HG02642 (cell line): ENCODE measurements around the gene NBAS.

ENCODE experiments used
- ATAC-seq: cut with Tn5 transposase; IDR thresholded peaks from one replicate; pipeline ENCODE4 v1.9.1; 2021; ENCODE audit warnings: mild to moderate bottlenecking; ENCODE audit not compliant: unreplicated experiment, poor library complexity

The NBAS gene

DNA sequence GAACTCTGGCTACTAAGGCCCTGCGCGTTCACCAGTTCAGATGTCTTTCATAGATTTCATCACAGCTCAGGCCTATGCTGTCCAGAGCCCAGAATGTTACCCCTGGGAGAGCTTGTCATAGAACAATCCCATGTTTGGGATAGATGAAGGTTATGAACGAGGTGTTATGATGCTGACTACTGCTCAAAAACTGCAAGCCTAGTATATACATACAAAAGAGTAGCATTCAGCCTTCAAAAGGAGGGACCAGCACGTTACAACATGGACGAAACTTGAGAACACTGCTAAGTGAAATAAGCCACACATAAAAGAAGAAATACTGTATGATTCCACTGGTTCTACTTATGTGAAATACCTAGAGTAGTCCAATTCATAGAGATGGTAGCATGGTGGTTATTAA lies 401.9 kb downstream of the NBAS start:
- no peak for ATAC-seq

DNA sequence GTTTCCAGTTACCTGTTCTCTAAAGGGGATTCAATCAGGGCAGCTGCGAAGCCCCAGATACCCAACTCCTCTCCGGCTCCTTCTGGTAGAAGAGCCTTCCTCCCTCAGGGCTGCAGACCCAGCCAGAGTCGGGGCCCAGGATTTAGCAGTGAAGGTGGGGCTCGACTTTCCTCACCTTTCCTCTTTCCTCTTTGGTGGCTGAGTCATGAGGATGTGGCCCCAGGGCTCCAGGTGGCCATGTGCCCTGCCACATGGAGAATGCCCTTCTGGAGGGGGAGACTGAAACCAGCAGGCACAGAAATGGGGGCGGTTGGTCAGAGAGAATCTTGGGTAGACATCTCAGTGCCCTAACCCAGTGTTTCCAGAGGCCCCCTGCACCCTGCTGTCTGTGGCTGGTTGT lies 402.6 kb downstream of the NBAS start:
- ATAC-seq: no peak

DNA sequence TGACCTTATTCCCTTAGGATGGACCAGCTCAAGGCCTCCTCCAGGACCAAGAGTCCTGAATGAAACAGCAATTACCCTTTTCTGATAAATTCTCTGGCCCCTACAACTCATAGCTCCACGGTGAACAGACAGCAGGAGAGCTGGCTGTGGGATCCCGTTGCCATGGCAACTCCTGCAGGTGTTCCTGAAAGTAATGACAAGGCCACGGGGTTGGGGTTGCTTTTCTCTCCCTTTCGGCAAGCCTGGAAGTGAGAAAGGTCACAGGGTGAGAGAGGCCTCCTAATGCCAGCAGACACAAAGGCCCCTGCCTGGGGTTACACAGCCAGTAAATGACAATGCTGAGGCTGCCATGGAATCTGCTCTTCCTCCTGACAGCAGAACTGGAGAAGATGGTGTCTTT lies 403.0 kb downstream of the NBAS start:
- ATAC-seq: no peak

DNA sequence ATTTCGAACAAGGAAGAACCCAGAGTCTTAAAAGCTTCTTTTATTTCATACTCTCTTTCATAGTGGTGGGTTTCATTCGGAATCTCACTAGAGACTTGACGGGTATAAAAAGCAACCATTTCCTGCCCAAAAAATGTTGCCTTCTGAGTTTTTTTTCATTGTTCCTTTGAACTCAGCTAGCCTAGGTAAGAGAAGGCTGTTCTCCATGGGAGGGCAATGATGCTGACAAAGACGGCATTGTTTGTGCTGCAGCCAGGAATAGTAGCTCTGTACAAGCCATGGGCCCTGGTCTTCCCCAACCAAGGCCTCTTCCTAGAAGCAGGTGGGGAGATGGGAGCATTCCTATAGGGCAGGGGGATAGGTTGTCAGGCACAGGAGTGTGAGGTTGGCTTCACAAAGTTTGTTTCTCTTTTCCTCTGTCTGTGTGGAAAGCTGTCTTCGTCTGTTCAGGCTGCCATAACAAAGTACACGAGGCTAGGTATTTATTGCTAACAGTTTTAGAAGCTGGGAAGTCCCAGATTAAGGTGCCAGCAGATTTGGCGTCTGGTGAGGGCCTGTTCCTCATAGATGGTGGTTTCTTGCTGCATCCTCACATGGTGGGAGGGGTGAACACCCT lies 405.1 kb downstream of the NBAS start:
- no peak for ATAC-seq

DNA sequence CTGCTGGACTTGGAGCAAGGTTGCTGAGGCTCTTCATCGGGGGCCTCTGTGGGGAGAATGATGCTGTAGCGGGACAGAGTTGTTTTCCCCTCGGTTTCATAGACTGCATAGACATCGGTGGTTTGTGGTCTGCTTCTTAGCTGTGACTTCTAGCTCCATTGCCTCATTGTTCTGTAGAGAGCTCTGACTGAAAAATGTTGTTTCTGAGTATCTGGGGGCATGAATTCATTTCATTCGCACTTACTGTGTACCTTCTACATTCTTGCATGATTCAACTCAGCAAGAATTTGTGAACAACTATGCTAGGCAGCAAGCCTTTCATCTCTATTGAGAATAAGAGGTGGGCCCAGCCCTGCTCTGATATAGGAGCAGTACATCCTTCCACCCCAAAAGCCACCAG lies 406.8 kb downstream of the NBAS start:
- ATAC-seq: no peak

DNA sequence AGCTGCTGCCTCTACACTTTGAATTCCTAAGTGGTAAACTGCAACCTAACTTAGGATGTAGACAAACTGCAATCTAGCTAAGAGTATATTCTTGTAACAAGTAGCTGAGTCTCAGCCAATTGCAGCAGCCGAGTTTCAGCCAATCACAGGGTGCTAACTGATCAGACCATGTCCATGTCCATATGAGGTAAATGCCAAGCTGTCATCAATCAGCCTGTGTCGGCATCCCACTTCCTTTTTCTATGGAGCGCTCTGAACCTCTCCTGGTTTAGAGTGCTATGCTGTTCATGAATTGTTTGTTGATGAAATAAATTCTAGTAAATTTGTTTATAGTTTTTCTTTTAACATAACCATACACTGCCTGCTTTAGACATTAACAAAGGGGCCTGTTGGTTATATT lies 408.8 kb downstream of the NBAS start:
- ATAC-seq: no peak

DNA sequence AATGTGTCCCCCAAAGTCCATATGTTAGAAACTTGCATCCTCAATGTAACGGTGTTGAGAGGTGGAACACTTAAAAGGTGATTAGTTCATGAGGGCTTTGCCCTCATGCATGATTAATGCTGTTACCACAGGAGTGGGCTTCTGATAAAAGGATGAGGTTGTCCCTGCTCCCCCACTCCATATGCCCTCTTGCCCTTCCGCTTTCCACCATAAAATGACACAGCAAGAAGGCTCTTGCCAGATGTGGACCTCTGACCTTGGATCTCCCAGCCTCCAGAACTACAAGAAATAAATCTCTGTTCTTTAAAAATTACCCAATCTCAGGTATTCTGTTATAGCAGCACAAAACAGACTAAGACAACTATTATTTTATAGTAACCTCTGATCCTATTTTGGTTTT lies 412.1 kb downstream of the NBAS start:
- no peak for ATAC-seq

DNA sequence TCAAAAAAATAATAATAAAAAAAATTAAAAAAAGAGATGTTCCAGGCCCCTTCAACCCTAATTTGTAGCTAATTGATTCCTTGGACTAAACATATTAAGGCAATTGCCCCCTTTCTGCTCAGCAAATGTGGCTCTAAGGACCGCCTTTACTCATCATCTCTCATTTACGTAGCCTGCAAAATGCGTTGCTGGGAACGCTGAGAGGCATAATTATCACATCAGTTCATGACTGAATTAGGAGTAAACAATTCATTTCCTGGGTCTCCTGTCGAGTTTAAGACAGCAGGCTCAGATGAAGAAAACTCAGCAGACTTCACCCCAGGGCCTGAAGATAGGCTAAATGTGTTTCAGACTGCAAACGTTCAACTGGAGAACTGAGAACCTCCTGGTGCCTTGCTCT lies 413.5 kb downstream of the NBAS start:
- no peak for ATAC-seq

DNA sequence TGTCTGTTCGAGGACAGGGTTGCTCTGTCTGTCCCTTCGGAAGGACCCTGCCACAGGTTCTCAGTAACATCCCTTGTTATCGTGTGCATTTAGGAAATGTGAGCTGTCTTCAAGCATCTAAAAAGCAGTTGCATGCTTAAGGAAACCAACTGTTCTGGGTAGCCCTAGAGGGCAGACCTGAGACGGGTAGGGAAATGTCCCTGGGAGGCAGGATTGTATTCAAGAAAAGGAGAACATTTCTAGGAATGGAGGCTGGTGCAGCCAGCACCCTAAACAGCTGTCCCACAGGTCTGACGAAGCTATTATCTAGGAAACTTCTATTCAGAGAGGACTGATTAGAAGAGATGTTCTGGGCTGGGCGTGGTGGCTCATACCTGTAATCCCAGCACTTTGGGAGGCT lies 414.2 kb downstream of the NBAS start:
- no peak for ATAC-seq

DNA sequence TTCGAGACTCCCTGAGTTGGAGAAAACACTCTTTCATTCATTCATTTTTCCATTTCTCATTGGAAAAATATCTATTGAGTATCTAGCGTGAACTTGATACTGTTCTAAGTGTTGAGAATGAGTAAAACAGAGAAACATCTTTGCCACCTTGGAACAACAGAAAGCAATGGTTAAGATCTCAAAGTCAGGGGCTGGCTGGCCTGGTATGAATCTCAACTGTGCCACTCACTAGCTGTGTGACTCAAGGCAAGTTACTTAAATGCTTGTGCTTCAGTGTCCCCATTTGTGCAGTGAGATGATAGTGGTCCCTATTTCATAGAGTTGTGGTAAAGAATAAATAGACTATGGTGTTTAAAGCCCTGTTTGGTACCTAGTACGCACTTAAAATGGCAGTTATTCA lies 415.2 kb downstream of the NBAS start:
- ATAC-seq: no peak

DNA sequence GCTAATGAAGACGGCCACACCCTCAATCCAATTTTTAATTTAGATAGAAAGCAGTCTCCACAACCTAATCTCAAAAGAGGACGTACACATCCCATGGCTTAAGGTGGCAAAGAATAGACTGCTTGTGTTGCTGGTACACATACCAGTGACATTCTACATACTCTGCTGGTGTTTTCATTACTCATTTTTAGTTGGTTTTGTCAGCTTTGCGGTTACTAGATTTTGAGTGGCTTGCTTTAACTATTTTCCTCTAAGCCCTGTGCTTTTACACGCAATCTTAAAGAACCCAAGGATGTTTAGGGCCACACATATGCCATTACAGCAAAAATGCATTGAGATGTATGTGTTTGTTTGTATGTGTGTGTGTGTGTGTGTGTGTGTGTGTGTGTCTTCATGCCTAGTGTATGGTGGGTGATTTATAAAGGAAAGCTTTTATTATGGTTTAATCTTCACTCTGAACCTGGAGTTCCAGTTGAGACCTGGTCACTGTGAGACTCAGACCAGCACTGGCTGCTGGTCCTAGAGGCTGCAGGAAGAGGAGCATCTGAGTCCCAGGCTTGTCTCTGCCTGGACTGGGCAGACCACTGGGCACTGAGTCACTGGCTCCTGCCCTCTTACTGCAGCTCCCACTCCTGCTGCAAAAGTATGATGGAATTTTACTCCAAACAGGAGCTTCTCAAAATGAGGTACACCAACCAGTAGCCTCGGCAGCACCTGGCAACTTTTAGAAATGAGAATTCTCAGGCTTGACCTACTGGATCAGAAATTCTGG lies 415.9 kb downstream of the NBAS start:
- ATAC-seq: no peak

DNA sequence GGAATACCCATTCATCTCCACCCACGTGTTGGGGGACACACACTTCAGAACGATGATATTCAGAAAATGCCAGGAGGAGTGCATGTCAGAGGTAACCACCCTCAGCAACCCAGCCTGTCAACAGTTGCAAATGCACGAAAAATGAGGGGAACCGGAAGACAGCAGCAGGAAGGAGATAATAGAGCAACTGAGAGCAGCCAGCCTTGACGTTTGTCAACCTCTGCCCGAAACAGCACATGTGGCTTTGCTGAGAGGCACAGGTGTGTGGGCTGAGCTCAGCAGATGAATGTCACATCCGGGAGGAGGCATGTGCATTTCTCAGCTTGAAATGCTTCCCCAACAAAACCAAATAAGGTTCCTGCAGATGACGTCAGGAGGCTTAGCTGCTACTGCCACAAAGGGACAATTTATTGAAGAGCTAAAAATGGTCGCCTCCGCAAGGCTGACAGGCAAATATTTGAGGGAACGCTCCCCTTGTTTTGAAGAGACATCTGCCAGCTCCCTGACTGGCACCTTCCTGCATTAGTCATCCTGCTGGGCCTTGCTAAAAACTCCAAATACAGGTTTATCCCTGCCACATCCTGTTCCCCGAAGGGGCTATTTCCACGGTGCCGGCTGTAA lies 419.0 kb downstream of the NBAS start:
- peak; percentile 100 for ATAC-seq

DNA sequence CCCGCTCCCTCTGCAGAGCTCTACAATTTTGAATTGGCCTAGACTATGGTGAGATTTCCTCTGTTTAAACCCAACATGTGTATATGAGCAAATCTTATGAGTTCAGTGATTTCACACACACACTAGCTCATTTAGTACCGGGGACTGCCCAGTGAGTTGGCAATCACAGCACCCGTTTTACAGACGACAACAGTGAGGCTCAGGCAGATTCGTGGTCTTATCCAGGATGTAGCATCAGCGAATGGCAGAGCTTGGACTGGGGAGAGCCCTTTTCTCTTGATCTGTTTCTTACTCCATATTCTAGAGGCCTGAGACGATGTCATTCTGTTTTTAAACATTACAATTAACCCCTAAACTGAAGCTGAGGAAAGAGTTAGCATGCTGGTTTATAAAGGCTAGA lies 419.9 kb downstream of the NBAS start:
- ATAC-seq: no peak

DNA sequence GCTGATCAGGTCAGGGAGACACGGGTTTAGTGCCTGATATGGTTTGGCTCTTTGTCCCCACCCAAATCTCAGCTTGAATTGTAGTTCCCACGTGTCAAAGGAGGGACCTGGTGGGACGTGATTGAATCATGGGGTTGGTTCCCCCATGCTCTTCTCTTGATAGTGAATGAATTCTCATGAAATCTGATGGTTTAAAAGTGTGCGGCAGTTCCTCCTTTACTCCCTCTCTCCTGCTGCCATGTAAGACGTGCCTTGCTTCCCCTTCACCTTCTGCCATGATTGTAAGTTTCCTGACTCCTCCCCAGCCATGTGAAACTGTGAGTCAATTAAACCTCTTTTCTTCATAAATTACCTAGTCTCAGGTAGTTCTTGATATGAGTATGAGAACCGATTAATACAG lies 424.5 kb downstream of the NBAS start:
- no peak for ATAC-seq

DNA sequence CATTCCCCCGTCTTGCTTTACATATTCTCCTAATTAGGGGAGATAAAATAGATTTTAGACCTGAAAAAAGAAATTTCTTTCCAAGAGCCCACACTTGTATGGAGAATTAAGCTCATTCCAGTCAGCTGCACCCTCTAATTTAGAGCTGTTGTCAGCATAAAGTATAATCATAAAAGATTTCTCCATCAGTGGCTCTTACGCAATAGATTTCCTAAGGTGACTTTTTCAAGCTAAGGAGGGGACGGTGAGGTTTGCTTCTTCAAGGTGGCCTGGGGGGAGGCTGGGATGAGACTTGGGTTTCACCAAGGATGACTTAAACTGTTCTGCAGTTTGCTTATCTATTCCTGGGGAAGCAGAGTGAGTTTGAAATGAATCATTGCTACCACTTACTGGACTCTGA lies 426.2 kb downstream of the NBAS start:
- ATAC-seq: no peak

DNA sequence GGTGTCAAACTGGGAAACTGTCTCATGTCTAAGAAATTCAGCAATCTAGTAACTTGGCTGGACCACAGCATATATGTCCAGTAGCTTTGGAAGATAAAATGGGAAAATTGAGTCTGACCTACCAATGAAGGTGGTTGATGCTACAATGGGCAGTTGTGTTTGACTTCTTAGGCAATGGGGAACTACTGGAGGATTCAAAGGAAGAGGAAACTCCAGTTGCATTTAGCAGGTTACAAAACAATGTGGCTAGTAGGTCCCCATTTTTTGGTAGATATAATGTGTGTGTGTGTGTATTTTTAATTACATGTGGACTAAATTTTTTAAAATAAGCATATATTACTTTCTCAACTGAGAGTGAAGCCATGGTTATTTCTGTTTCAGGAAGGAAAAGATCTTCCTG lies 427.7 kb downstream of the NBAS start:
- ATAC-seq: no peak

DNA sequence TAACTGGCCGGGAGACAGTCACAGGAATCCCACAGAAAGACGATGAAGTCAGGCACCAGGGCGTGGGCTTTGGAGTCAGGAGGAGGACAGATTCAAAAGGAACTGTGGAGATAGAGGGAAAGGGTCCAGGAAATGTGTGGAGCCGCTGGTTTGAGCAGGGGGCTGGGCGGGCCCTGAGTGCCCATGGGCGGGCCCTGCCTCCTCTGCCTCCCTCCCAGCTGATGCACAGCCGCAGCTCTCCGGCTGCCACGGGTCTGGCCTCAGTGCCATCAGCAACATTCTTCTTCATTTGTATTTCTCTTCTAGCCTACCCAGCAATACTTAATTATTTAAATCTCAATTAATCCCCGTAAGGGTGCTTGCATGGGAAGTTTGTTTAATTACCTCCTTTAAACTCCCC lies 432.3 kb downstream of the NBAS start:
- no peak for ATAC-seq

DNA sequence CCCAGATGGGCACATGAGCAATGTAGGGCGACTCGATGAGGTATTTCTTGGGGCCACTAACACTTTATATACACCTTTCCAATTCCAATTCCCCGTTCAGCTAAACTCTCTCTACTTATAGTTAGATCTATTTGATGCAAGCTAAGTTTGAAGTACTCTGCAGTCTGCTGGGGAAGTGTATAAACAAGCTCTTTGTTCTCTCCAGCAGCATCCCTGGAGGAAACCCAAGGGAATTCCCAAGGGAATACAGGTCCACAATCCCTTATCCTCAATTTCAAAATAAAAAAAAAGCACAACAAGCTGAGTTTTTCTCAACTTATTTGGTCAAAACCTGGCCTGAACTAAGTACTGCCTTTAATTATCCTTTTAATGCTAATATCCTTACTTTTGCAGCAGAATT lies 433.3 kb downstream of the NBAS start:
- no peak for ATAC-seq

DNA sequence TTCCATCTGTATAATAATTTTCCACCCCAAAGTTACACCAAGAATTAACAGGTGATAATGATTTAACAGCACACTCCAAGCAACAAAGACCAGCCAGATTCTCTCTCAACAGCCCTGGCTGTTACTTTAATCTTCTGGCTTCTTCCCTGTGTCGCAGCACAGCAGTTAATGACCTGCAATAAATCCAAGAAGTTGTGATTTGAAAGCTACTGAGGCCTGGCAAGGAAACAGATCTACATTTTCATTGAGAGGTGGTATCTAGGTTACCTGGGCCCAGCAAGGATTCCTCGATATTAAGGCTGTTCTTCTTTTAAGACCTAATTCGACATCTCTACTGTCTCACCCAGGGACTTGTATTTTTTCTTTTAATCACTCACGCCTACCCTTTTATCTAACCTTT lies 433.8 kb downstream of the NBAS start:
- no peak for ATAC-seq

DNA sequence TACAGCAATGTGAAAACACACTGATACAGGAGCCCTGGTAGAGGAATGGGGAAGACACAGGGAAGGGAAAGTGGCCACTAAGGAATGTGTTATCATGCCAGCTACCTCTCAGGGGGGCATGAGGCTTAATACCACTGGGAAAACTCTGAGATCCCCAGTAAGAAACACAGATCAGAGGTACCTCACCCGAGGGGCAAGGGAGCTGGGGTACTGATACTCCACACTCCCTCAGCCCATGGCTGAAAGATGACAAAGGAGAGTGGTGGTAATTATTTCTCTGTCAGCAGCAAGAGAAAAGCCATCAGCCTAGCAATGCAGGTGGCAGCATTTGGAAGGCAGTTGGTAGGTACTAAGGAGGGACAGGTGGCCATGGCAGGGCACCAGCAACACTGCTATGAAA lies 434.8 kb downstream of the NBAS start:
- no peak for ATAC-seq

DNA sequence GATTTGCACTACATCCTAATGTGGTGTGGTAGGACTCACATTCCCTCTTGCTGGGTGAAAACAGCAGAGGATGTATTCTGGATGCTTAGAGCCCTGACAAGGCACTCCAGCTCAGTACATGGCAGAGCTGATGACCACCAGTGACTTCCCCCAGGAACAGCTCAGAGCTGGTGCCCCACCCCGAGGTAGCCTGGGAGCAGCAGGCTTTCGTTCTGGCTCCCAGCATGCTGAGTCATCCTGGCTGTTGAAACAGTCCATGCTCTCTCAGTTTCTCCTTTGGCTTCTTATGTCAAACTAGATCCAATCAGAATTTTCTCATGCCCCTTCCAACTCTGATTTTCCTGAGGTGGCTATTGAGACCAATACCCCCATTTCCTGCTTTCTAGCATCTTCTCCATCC lies 438.2 kb downstream of the NBAS start:
- ATAC-seq: no peak

DNA sequence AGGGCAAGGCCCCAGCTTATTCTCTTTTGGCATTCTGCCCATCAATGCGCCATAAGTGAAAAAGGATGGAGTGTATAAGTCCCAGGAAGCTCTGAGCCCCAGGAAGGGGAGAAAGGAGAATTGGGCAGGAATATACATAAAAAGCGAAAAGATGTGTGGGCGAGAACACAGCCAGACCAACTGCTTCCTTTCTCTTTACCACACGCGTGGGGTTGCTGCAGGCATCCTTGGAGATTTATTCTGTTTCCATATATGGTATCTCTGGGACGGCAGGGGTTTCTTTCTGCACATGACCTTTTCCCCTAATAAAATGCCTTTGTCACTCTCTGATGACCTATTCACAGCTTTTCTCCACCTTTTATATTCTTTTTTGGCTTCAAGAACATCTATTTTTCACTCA lies 440.5 kb downstream of the NBAS start:
- no peak for ATAC-seq
